Ovary (tissue), 9 donors: Measurements from ENCODE around the gene DENND1A. TPM values are rescaled to one million over a fixed set of nuclear protein-coding genes. Genes with fewer than 3 reads are reported as not detected.

ENCODE experiments used
- DNase-seq, 5 donors: peaks; one replicate each; pipeline ENCODE4 v3.0.0-alpha.2; 2019 to 2020
- H3K27ac ChIP-seq, 2 donors: fragments of 200-600 bp; one replicate each; pipeline versions ENCODE4 v1.5.1 to v1.8.0; 2019 to 2022
- H3K27me3 ChIP-seq: fragments of 200-600 bp; one replicate; pipeline ENCODE4 v1.8.0; 2022
- H3K36me3 ChIP-seq: fragments of 200-600 bp; sonication (generic); one replicate; pipeline ENCODE4 v1.5.1; 2019
- H3K4me1 ChIP-seq: one replicate; pipeline ENCODE4 v1.8.1; 2013; ENCODE audit warnings: mild to moderate bottlenecking, moderate library complexity; ENCODE audit not compliant: insufficient read depth
- H3K4me3 ChIP-seq: fragments of 200-600 bp; sonication (generic); one replicate; pipeline ENCODE4 v1.5.1; 2017
- H3K9me3 ChIP-seq, 2 donors: fragments of 200-600 bp in 1 of 2; sonication (generic) in 1 of 2; one replicate each; pipeline versions ENCODE4 v1.5.1 to v1.8.1; 2013 to 2019; ENCODE audit warnings: mild to moderate bottlenecking in 1 of 2, moderate library complexity in 1 of 2
- EP300 ChIP-seq: sonication (generic); formaldehyde crosslinking; IDR thresholded peaks from one replicate; pipeline ENCODE4 v1.6.1; 2017; ENCODE audit warnings: antibody characterized with exemption
- POLR2A ChIP-seq: fragments of 450-650 bp; IDR thresholded peaks from one replicate; pipeline ENCODE4 v1.6.1; 2017; ENCODE audit warnings: antibody characterized with exemption, mild to moderate bottlenecking, moderate library complexity
- WGBS, 3 donors: extraction: QIAGEN DNeasy Blood & Tissue Kit in 1 of 3; methylation state at CpG; one replicate each; pipeline versions ENCODE4 v1.1.5 to v1.1.7; 2013 to 2017; 5-methylcytosine and 5-hydroxymethylcytosine counted together
- intact Hi-C, 4 donors: fragments of 100-400 bp; cut with DNase I; formaldehyde crosslinking; loops; one replicate each; pipeline versions ENCODE4 v1.11.0 to v1.15.1; 2022 to 2023
- polyA plus RNA-seq, 2 donors: library from polyadenylated mRNA; stranded (reverse); fragments of 200-250 nt in 1 of 2; fragments of 350-450 nt in 1 of 2; fragmentation: Illumina TruSeq in 1 of 2; extraction: RNeasy Lipid Tissue Mini Kit (QIAGEN cat#74804) in 1 of 2; gene quantifications; one replicate each; pipeline ENCODE4 v1.2.3, GENCODE V29; 2013 to 2014
- total RNA-seq, 7 donors: library from RNA; depleted of rRNA in 2 of 7; stranded (reverse); fragments of >200 nt in 2 of 7; fragmentation: NEBNext Ultra II Directional in 3 of 7; extraction: Animal tissue kit (Norgen Biotek cat#: 25700) in 3 of 7; gene quantifications; one replicate each; pipeline versions ENCODE4 v1.1.0 to v1.2.4, GENCODE V29; 2016 to 2023
- TF ChIP-seq, protein P1 (sequence below), 3 donors: fragments of 450-650 bp in 2 of 3; fragments of 200-600 bp in 1 of 3; IDR thresholded peaks; one replicate each; pipeline versions ENCODE4 v1.5.1 to v1.8.0; 2016 to 2022; ENCODE audit warnings: antibody characterized with exemption in 3 of 3, mild to moderate bottlenecking in 1 of 3
- donor health status: DM: no; HTN: no; CAD: no; lungs with moderate emphysema.
- donor health status: DM: no; HTN: no; CAD: no.
- donor health status: Bipolar disorder and iron deficiency.
- donor health status: DM: yes; HTN: yes; CAD: no.
- donor health status: DM: no; HTN: no; CAD: no.
- donor health status: DM: yes; HTN: yes; CAD: no.

The DENND1A gene
- total and polyA plus RNA-seq, 9 donors: 10.4 to 24.5 (median 17.1) TPM

DNA sequence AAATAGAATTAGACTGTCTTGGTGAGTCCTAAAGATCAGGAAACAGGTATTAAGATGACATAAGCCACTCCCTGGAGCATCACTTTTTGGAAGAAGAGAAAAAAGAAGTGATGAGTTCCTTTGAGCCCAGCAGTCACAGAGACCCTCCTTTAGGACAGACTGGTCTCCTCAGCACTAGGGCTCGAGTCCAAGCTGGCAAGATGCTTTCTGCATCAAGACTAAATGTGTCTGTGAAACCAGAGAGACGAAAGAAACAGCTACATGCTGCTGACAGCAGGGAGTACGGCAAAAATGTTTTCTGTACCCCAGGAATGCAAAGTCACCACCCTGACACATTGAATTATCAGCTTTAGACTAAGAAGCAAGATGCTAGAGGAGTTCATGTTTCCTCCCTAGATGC, 389.5 kb downstream of the DENND1A start:
- Histone ChIP-seq H3K27me3 (no peaks in the 10 kb centered on the region), H3K4me1 (no peaks in the 10 kb centered on the region), H3K4me3 (no peak overlapping the region), H3K36me3 (no peaks in the 10 kb centered on the region), H3K9me3 (no peaks in the 10 kb centered on the region), H3K27ac (no peak overlapping the region)
- intact Hi-C loops: loop anchor here in 2 of 4 donors (5.0 to 10.0 kb wide), 3 partner anchors 494 to 784 kb away; no protein-coding TSS in a partner anchor
- WGBS, 3 donors: 75 to 82% (median 80%) methylated on average over 3 of the region's 3 CpGs
- TF ChIP-seq POLR2A (no peak), EP300 (no peak)
- TF ChIP-seq, protein P1, sequence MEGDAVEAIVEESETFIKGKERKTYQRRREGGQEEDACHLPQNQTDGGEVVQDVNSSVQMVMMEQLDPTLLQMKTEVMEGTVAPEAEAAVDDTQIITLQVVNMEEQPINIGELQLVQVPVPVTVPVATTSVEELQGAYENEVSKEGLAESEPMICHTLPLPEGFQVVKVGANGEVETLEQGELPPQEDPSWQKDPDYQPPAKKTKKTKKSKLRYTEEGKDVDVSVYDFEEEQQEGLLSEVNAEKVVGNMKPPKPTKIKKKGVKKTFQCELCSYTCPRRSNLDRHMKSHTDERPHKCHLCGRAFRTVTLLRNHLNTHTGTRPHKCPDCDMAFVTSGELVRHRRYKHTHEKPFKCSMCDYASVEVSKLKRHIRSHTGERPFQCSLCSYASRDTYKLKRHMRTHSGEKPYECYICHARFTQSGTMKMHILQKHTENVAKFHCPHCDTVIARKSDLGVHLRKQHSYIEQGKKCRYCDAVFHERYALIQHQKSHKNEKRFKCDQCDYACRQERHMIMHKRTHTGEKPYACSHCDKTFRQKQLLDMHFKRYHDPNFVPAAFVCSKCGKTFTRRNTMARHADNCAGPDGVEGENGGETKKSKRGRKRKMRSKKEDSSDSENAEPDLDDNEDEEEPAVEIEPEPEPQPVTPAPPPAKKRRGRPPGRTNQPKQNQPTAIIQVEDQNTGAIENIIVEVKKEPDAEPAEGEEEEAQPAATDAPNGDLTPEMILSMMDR (IDR thresholded peaks at IDR 0.05): no peak
- no peak for DNase-seq

DNA sequence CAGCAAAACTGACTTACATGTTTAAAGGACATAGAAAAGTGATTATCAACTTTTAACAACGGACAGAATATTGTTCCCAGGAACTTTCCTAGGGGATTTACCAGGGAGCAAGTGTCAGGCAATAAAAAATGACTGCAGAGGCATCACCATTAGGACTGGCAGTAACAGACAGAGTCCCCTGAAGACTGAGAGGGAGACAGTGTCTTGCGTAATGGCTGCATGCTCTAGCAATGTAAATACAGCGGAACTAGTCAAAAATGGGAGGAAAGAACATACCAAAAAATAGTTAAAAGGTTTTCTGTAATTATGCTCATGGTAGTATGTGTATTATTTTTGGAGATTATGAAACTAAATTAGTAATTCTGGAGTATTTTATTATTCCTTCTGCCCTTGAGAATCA, 392.1 kb downstream of the DENND1A start:
- no peak overlapping the region for H3K4me3 ChIP-seq
- intact Hi-C loops: no loop called here

DNA sequence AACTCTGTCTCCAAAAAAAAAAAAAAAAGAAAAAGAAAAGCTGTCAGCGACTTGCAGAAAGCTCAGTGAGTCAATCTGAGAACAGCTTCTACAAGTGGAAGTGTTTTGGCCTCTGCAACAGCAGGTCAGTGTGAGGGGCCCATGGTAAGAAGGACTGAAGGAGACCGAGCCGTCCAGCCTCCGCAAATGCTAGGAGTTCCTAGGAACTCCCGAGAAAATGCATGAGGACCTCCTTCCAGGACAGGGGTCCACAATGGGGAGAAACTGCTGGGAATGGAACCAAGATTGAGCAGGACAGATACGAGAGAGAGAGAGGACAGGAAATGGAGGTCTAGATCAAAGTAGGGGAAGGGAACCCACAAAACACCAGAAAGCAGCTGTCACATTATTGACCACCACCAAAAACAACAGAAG, 393.5 kb downstream of the DENND1A start:
- Histone ChIP-seq H3K4me3 (no peak overlapping the region), H3K27ac (no peak overlapping the region), H3K4me1 (no peaks in the 10 kb centered on the region), H3K9me3 (no peaks in the 10 kb centered on the region), H3K27me3 (no peaks in the 10 kb centered on the region), H3K36me3 (no peaks in the 10 kb centered on the region)
- DNase-seq: no peak
- intact Hi-C loops: no loop called here
- 92 to 94% (median 93%) methylated on average over 6 of the region's 6 CpGs for WGBS, 3 donors
- TF ChIP-seq POLR2A: no peak

More for the DNA sequence above, 392.1 kb downstream of the DENND1A start:
- WGBS, 3 donors: 82 to 91% (median 87%) methylated on average over 3 of the region's 3 CpGs
- TF ChIP-seq, protein P1 (IDR thresholded peaks at IDR 0.05): no peak
- TF ChIP-seq EP300 (no peak), POLR2A (no peak)
- DNase-seq: no peak
- H3K9me3 ChIP-seq: no peaks in the 10 kb centered on the region
- no peaks in the 10 kb centered on the region for H3K4me1 ChIP-seq
- no peaks in the 10 kb centered on the region for H3K27me3 ChIP-seq
- H3K36me3 ChIP-seq: no peaks in the 10 kb centered on the region
- H3K27ac ChIP-seq: no peak overlapping the region

DNA sequence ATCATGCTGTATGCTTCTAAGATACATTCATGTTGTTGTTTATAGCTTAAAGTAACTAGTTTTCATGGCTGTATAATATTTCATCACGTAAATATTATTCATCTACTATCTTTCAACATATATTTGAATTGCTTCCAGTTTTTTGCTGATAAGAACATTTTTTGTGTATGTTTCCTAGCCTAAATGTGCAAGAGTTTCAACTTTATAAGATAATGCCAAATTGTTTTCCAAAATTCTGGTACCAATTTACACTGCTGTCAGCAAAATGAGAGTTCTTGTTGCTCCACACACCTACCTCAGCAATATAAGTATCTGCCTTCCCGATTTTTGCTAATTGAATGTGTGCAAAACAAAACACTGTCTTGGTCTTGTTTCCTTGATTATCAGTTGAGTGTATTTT, 395.6 kb downstream of the DENND1A start:
- no peak for DNase-seq

DNA sequence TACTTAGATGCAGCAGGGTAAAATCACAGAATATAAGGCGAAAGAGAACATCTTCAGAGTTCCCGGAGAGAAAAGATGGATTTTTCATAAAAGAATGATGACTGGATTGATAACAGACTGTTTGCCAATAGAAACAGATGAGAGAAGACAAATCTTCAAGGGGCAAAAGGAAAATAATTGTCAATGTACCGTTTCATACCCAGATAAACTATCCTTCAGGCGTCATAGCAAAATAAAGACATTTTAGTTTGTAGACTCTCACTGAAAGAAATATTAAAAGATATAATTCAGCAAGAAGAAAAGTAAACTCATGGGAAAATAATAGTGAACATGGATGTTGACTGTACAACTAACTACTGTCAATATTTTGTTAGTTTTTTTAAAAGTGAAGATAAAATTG, 399.7 kb downstream of the DENND1A start:
- Histone ChIP-seq H3K4me3 (no peak overlapping the region), H3K4me1 (peaks cover 2% of the 10 kb centered on the region), H3K9me3 (no peaks in the 10 kb centered on the region), H3K36me3 (no peaks in the 10 kb centered on the region), H3K27ac (no peak overlapping the region), H3K27me3 (no peaks in the 10 kb centered on the region)
- DNase-seq: no peak
- TF ChIP-seq EP300 (no peak), POLR2A (no peak)
- 72 to 86% (median 81%) methylated on average over 4 of the region's 4 CpGs for WGBS, 3 donors
- intact Hi-C loops: no loop called here

More for the DNA sequence above, 395.6 kb downstream of the DENND1A start:
- TF ChIP-seq, protein P1 (IDR thresholded peaks at IDR 0.05): no peak
- no peak for TF ChIP-seq EP300
- TF ChIP-seq POLR2A: no peak
- H3K9me3 ChIP-seq: no peaks in the 10 kb centered on the region
- WGBS, 3 donors: 85 to 96% (median 92%) methylated on average over 2 of the region's 2 CpGs
- intact Hi-C loops: no loop called here
- no peaks in the 10 kb centered on the region for H3K27me3 ChIP-seq
- no peaks in the 10 kb centered on the region for H3K36me3 ChIP-seq
- H3K4me1 ChIP-seq: no peaks in the 10 kb centered on the region
- H3K27ac ChIP-seq: no peak overlapping the region
- H3K4me3 ChIP-seq: no peak overlapping the region
